ENCODE measurements around the gene NCKAP5L.
A peak's percentile ranks its signal among the peaks of the same experiment; 100 is the strongest.

Gene NCKAP5L

GRCh38 chr12:49827051-49827400, 1.2 kb downstream of the NCKAP5L start:
- no peak for TF ChIP-seq MAX (IDR thresholded peaks at IDR 0.05; ENCODE audit: low read depth, low read length)
- TF ChIP-seq MYC (IDR thresholded peaks at IDR 0.05; ENCODE audit: low read depth, low read length): no peak
- no peak for TF ChIP-seq POLR2A (IDR thresholded peaks at IDR 0.05; ENCODE audit: extremely low read depth, insufficient read length)
- no peak for TF ChIP-seq CTCF (IDR thresholded peaks at IDR 0.05; ENCODE audit: low read depth, low read length)
- H3K4me3 ChIP-seq (ENCODE audit: low read depth, low read length): peak overlapping the region; percentile 60
- DNase-seq (ENCODE audit: low read depth): peak; percentile 20

- no peak overlapping the region for H3K4me3 ChIP-seq (ENCODE audit: low read depth, low read length)
- DNase-seq (ENCODE audit: low read depth): no peak
- TF ChIP-seq MAX (IDR thresholded peaks at IDR 0.05; ENCODE audit: low read depth, low read length): no peak
- no peak for TF ChIP-seq CTCF (IDR thresholded peaks at IDR 0.05; ENCODE audit: low read depth, low read length)
- no peak for TF ChIP-seq POLR2A (IDR thresholded peaks at IDR 0.05; ENCODE audit: extremely low read depth, insufficient read length)
- TF ChIP-seq MYC (IDR thresholded peaks at IDR 0.05; ENCODE audit: low read depth, low read length): no peak
Measured at GRCh38 chr12:49825971-49826421, 2.2 kb downstream of the NCKAP5L start.

GRCh38 chr12:49825360-49825970, 2.7 kb downstream of the NCKAP5L start:
- TF ChIP-seq MAX (IDR thresholded peaks at IDR 0.05; ENCODE audit: low read depth, low read length) (no peak), CTCF (IDR thresholded peaks at IDR 0.05; ENCODE audit: low read depth, low read length) (no peak), MYC (IDR thresholded peaks at IDR 0.05; ENCODE audit: low read depth, low read length) (no peak)
- DNase-seq (ENCODE audit: low read depth): peak; percentile 72
- H3K4me3 ChIP-seq (ENCODE audit: low read depth, low read length): no peak overlapping the region

GRCh38 chr12:49824895-49825294, 3.3 kb downstream of the NCKAP5L start:
- DNase-seq (ENCODE audit: low read depth): peak; percentile 89
- peak overlapping the region; percentile 21 for H3K4me3 ChIP-seq (ENCODE audit: low read depth, low read length)
- no peak for TF ChIP-seq CTCF (IDR thresholded peaks at IDR 0.05; ENCODE audit: low read depth, low read length)
- peak; percentile 51 for TF ChIP-seq MAX (IDR thresholded peaks at IDR 0.05; ENCODE audit: low read depth, low read length)
- peak; percentile 56 for TF ChIP-seq MYC (IDR thresholded peaks at IDR 0.05; ENCODE audit: low read depth, low read length)
- no peak for TF ChIP-seq POLR2A (IDR thresholded peaks at IDR 0.05; ENCODE audit: extremely low read depth, insufficient read length)

- TF ChIP-seq MYC (IDR thresholded peaks at IDR 0.05; ENCODE audit: low read depth, low read length): no peak
- no peak for TF ChIP-seq POLR2A (IDR thresholded peaks at IDR 0.05; ENCODE audit: extremely low read depth, insufficient read length)
- no peak for TF ChIP-seq MAX (IDR thresholded peaks at IDR 0.05; ENCODE audit: low read depth, low read length)
- no peak for TF ChIP-seq CTCF (IDR thresholded peaks at IDR 0.05; ENCODE audit: low read depth, low read length)
- H3K4me3 ChIP-seq (ENCODE audit: low read depth, low read length): peak overlapping the region; percentile 21
Measured at GRCh38 chr12:49824416-49824815, 3.8 kb downstream of the NCKAP5L start.

More at GRCh38 chr12:49824416-49824815, 3.8 kb downstream of the NCKAP5L start:
- no peak for DNase-seq (ENCODE audit: low read depth)

Data from NB4 (cell line).